ENCODE results near the gene ZNF888.
"Not testable (repeated sequence)": the region's sequence is repeated elsewhere in the genome, so short reads cannot be mapped to it uniquely, and the experiment has no call there.

The ZNF888 gene

DNA sequence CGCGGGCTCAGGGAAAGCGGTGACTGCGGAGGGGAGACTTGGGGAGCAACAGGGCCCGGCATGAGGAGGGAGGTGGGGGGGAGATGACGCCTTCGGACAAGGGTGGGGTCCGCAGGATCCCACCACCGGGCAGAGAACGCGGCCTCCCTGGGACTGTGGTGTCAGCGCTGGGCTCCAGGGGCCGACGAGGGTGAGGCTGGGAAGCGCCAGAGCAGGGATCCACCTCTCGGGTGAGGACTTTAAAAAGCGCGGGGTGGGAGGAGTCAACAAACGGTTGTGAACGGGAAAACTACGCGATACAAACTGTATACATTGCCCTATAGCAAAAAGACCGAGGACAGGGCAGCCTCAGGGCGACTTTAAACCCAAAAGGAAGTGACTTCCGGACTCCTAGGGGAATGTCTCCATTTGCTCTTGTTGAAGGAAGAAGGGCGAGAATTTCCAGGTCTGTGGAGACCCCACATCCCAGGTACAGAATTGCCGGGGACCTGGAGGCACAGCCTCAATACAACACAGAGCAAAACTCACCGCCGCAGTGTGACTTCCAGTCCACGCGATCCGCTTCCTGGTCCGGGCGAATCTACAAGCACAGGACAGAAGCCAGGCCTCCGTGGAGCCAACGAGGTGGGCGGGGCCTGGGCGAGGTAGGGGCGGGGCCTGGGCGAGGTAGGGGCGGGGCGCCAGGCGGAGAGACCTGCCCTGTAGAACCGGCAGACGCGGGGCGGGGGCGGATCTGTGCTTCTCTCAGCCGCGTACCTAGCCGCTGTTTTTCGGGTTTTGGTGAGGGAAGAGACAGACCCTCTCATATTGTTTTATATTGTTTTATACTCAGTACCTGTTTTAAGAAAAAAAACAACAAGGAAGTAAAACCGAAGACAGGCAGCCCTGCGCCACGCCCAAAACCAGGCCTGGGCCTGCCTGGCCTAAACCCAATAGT lies at the start of gene ZNF888:
ZNF888 (minus strand) TSS at position 588 of the 937 bp plus-strand sequence. CDS start 5,555 bp downstream, outside the sequence.
- in situ Hi-C loops (cut with MboI; ENCODE audit: low pct_unique_long_range_greater_than_20kb, low sequenced_read_pairs) = no loop called here
- DNase-seq = peak; percentile 73

DNA sequence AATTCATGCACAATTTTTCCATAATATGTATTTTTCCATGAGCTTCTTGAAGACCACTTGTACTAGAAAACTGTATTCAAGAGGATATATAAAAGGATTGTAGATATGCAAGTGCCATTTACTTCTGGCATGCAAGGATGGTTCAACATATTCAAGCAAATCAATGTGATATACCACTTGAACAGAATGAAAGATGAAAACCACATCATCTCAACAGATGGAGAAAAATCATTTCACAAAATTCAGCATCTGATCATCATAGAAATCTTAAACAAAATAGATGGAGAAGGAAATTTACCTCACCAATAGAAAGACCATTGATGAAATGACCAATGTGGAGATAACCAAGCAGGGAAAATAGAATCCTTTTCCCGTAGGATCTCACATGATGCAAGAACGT lies 44.5 kb upstream of the ZNF888 start:
- no peak for DNase-seq
- in situ Hi-C loops (cut with MboI; ENCODE audit: low pct_unique_long_range_greater_than_20kb, low sequenced_read_pairs) = no loop called here

DNA sequence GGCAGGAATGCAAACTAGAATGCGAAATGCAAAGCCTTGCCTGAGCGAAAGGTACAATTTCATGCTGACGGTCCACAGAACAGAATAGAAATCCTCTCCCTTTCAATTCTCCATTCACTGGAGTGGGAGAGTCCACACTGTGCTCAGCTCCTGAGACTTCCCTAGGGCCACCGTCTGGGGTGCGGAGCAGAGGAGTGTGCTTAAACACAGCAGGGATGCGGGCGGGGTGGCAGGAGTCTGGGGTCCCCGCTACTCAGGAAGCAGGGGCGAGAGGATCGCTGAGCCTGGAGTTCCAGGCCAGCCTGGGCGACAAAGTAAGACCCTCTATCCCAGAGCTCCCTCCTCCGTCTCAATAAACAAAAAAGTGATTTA lies 40.0 kb upstream of the ZNF888 start:
- no peak for DNase-seq
- in situ Hi-C loops (cut with MboI; ENCODE audit: low pct_unique_long_range_greater_than_20kb, low sequenced_read_pairs) = no loop called here

DNA sequence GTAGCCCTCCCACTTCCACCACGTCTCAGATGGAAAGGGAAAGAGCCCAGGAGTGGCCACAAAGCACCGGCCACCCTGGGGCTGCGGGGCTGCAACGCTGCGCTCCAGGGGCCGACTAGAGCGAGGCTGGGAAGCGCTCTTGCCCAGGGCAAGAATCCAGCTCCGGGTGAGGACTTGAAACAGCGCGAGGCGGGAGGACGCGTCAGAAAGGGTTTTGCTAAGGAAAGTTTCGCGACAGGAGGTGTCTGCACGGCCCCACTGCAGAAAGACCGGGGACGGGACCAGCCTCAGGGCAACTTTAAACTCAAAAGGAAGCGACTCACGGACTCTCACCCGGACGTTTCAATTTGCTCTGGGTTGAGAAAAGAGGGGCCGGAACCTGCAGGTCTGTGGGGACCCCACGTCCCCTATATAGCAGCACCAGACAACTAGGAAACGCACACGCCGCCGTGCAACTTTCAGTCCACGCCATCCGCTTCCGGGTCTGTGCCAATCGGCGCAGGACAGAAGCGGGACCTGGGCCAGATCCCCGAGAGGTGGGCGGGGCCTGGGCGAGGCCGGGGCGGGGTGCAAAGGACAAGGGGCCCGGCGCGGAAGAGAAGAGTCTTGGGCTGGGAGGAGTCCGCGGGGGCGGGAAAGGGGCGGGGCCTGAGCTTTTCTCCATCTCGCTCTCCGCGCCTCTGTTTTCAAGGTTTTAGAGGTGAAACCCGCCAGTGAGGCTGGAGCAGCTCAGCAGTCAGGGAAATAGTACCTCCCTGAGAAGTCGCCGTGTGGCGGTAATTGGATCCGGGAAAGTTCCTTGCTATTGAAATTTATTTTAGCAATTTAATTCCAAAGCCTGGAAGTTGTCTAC lies 39.4 kb upstream of the ZNF888 start, which contains the start of gene ZNF816:
ZNF816 (minus strand) TSS at position 488 of the 853 bp plus-strand sequence. CDS start 6,792 bp downstream, outside the sequence.
- in situ Hi-C loops (cut with MboI; ENCODE audit: low pct_unique_long_range_greater_than_20kb, low sequenced_read_pairs) = no loop called here

DNA sequence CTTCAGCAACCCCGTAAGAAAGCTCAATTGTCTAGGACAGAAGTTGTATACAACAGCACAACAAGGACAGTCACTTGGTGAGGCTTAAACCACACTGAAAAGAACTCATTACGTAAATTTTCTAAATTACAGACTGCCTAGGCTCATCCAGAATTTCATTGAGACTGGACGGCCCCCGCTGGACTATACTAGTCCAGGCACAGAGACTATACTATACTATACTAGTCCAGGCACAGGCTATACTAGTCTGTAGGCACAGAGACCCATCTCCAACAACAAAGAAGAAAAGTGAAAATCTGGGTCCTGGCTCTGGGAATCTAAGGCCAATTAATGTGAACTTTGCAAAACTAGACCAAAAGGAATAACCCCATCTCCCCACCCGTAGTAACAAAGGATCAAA lies 38.8 kb upstream of the ZNF888 start:
- in situ Hi-C loops (cut with MboI; ENCODE audit: low pct_unique_long_range_greater_than_20kb, low sequenced_read_pairs) = no loop called here
- no peak for DNase-seq

More for the DNA sequence above, 39.4 kb upstream of the ZNF888 start, which contains the start of gene ZNF816:
- DNase-seq = peak; percentile 51

DNA sequence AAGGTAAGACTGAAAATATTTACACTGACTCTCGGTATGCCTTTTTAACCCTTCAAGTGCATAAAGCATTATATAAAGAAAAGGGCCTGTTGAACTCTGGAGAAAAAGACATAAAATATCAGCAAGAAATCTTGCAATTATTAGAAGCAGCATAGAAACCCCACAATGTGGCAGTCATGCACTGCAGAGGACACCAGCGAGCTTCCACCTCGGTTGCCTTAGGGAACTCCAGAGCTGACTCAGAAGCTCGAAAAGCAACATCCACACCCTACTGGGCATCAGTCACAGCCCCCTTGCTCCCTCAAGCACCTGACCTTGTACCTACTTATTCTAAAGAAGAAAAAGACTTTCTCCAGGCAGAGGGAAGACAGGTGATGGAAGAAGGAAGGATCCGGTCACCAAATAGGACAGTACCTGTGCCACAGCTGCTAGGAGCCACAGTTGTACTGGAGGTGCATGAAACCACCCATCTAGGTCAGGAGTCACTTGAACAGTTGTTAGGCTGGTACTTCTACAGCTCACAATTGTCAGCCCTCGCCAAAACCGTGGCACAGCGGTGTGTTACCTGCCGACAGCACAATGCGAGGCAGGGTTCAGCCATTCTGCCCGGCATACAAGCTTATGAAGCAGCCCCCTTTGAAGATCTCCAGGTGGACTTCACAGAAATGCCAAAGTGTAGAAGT lies 36.5 kb upstream of the ZNF888 start:
- in situ Hi-C loops (cut with MboI; ENCODE audit: low pct_unique_long_range_greater_than_20kb, low sequenced_read_pairs) = no loop called here
- DNase-seq = no peak

DNA sequence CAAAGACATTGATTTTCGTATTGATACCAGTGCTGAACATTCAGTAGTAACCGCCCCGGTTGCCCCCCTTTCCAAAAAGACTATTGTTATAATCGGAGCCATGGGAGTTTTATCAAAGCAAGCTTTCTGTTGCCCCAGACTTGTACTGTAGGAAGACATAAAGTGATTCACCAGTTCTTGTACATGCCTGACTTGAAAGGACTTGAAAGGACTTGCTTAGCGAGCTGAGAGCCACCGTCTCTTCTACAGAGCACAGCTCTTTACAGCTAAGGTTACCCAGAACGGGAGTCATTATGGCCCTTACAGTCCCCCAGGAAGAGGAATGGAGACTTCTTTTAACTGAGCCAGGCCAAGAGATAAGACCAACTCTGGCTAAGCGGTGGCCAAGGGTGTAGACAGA lies 34.4 kb upstream of the ZNF888 start:
- in situ Hi-C loops (cut with MboI; ENCODE audit: low pct_unique_long_range_greater_than_20kb, low sequenced_read_pairs) = no loop called here
- no peak for DNase-seq

DNA sequence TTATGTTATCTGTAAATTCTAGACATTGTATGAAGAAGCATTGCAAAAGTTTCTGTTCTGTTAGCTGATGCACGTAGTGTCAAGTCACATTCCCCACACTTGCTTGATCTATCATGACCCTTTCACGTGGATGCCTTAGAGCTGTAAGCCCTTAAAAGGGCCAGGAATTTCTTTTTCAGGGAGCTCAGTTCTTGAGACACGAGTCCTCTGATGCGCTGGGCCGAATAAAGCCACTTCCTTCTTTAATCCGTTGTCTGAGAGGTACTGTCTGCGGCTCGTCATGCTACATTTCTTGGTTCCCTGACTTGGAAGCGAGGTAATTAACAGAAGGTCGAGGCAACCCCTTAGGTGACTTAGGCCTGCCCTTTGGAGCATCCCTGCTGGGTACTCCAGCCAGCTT lies 33.7 kb upstream of the ZNF888 start:
- in situ Hi-C loops (cut with MboI; ENCODE audit: low pct_unique_long_range_greater_than_20kb, low sequenced_read_pairs) = no loop called here
- DNase-seq = no peak

DNA sequence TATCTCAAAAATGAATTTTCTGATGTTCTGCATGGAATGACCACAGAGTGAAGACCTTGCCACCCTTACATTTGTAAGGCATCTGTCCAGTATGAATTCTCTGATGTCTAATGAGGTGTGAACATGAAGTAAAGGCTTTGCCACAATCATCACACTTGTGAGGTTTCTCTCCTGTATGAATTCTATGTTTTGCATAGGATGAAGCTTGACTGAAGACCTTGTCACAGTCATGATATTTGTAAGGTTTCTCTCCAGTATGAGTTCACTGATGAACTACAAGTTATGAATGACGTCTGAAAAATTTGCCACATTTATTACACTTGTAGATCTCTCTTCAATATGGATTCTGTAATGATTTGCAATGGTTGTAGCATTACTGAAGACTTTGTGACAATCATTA lies 26.2 kb upstream of the ZNF888 start:
- in situ Hi-C loops (cut with MboI; ENCODE audit: low pct_unique_long_range_greater_than_20kb, low sequenced_read_pairs) = no loop called here
- DNase-seq = no peak

DNA sequence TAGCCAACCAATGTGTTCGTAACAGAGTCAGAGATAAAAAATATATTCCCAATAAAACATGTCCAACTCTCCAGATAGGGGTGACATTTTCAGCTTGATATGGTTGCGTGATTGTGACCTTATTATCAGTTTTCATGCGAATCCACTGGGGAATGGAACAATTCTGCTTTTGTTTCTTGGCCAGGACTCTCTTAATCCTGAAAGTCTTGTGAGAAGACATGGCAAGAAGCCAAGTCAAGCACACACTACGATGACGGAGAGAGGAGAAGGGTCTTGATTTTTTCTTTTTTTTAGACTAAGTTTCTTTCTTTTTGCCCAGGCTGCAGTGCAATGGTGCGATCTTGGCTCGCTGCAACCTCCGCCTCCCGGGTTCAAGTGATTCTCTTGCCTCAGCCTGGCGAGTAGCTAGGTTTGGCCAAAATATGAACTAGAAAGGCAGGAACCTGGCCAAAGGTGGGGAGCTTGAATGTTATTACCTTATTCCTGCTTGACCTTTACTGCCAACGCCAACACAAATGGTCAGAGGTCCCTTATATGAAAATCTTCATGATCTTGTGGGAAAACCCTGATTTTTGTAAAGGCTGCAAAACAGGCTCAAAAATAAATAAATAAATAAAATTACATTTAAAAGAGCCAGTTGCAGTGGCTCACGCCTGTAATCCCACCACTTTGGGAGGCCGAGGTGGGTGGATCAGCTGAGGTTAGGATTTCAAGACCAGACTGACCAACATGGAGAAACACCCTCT lies 25.0 kb upstream of the ZNF888 start:
- DNase-seq = no peak
- in situ Hi-C loops (cut with MboI; ENCODE audit: low pct_unique_long_range_greater_than_20kb, low sequenced_read_pairs) = no loop called here

DNA sequence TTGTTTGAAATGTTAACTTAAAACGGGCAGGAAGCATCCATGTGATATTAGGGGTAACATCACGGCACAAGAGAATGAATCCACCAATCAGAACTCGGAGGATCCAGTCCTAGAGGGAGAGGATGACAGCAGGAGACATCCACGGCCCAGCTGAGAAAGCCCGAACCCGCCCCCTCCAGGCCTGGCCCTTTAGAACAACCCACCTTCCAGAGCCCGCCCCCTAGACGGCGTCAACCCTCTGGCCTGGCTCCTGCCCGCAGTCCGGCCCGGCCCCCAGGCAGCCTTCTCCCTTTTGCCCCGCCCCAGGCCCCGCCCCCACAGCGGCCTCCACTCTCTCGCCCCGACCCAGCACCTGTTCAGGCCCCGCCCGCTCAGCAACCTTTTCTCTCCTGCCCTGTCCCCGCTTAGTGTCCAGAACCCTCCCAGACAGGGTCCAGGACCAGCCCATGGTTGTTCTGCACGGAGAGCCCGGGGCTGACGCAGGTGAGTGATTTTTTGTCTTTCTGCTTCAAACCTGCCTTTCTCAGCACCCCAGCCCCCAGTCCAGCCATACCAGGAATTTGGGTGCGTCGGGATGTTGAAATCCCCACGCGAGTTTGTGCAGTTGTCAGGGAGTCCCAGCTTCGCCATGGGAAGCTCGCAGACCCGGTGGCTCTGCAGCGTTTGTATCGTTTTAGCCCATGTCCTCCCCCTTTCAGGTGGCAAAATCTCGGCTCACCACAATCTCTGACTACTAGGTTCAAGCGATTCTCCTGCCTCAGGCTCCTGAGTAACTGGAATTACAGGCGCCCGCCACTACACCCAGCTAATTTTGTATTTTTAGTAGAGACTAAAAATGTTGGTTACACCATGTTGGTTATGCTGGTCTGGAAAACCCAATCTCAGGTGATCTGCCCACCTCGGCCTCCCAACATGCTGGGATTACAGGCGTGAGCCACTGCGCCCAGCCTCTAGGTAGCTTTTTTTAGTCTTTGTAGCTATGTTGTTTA lies 23.4 kb upstream of the ZNF888 start:
- in situ Hi-C loops (cut with MboI; ENCODE audit: low pct_unique_long_range_greater_than_20kb, low sequenced_read_pairs) = no loop called here
- DNase-seq = no peak

DNA sequence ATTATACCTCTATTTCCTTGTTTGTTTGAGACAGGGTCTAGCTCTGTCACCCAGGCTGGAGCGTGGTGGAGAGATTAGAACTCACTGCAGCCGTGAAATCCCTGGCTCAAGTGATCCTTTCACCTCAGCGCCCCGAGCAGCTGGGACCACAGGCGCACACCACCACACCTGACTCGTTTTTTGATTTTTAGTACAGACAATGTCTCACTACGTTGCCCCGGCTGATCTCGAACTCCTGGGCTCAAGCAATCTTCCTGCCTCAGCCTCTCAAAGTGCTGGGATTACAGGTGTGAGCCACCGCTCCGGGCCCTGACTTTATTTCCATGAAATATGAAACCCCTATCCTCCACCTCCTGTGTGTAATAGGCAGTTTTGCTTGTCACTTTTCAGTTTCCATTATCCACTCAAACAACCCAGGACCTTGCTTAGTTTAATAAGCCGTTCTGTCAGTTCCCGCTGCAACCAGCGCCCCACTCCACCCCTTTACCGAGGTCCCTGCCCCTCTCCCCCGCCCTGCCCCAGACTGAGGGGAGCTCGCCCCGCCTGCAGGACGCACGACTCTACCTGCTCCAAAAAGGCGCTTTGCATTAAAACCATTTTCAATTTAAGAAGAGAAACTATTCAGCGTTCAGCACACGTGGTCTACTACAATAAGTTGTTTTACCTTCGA lies 22.6 kb upstream of the ZNF888 start:
- DNase-seq = no peak
- in situ Hi-C loops (cut with MboI; ENCODE audit: low pct_unique_long_range_greater_than_20kb, low sequenced_read_pairs) = no loop called here

DNA sequence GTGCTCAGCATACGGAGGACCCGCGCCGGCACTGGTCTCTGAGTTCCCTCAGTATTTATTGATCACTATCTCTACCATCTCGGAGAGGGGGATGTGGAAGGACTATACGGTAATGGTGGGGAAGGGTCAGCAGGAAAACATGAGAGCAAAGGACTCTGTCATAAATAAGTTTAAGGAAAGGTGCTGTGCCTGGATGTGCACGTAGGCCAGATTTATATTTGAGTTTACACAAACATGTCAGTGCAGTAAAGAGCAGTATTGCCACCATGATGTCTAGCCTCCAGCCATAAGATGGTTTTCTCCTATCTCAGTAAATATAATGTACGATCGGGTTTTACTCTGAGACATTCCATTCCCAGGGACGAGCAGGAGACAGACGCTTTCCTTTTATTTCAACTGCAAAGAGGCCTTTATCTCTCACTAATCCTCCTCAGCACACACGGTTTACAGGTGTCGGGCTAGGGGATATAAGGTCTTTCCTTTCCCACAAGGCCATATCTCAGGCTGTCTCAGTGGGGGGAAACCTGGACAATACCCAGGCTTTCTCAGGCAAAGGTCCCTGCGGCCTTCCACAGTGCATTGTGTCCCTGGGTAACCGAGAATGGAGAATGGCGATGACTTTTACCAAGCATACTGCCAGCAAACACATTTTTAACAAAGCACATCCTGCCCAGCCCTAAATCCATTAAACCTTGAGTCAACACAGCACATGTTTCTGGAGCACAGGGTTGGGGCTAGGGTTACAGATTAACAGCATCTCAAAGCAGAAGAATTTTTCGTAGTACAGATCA lies 21.7 kb upstream of the ZNF888 start:
- DNase-seq; in situ Hi-C loops (cut with MboI; ENCODE audit: low pct_unique_long_range_greater_than_20kb, low sequenced_read_pairs): not testable (repeated sequence)

DNA sequence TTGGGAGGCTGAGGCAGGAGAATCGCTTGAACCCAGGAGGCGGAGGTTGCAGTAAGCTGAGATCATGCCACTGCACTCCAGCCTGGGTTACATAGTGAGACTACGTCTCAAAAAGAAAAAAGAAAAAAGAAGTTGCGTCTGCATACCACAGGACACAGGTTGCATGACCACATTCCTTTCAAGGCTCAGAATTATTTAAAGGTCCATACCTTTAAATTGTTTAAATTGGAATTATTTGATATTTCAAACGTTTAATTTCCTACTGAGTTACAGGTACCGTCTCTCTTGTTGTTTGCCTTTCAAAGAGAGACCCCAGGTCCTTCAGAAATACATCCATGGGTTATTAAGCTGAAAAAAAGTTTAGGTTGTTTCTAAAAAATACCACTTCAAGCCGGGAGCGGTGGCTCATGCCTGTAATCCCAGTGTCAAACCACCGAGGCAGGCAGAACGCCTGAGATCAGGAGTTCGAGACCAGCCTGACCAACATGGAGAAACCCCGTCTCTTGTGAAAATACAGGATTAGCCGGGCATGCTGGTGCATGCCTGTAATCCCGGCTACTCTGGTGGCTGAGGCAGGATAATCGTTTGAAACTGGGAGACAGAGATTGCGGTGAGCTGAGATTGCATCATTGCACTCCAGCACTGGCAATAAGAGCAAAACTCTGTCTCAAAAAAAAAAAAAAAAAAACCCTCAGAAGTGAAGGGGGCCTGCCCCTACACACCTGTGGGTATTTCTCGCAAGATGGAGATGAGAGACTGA lies 20.8 kb upstream of the ZNF888 start:
- in situ Hi-C loops (cut with MboI; ENCODE audit: low pct_unique_long_range_greater_than_20kb, low sequenced_read_pairs) = no loop called here

DNA sequence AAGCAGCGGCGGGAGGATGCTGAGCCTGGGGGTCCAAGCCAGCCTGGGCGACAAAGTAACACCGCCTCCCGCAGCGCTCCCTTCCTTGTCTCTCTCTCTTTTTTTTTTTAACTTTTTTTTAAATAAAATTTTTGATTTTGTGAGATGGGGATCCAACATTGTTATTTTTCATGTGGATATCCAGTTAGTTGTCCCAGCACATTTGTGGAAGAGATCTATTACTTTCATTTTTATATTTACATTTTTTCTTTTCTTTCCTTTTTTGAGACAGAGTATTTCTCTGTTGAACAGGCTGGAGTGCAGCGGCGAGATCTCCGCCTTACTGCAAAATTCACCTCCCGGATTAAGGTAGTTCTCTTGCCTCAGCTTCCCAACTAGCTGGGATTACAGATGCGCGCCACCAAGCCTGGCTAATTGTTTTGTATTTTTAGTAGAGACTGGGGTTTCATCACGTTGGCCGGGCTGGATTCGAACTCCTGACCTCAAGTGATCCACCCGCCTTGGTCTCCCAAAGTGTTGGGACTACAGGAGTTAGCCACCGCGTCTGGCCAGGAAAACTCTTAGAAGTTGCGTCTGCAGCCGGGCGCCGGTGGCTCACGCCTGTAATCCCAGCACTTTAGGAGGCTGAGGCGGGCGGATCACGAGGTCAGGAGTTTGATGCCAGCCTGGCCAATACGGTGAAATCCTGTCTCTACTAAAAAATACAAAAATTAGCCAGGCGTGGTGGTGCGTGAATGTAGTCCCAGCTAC lies 20.1 kb upstream of the ZNF888 start:
- DNase-seq = no peak
- in situ Hi-C loops (cut with MboI; ENCODE audit: low pct_unique_long_range_greater_than_20kb, low sequenced_read_pairs) = no loop called here

More for the DNA sequence above, 20.8 kb upstream of the ZNF888 start:
- DNase-seq = no peak

All from KBM-7 (cell line).